ENCODE measurements around the gene PPHLN1.

Gene PPHLN1

GRCh38 chr12:42325653-42326474 lies at the start of gene PPHLN1, which contains the start of gene ZCRB1:
PPHLN1 (plus strand) TSS chr12:42326167; CDS start chr12:42335903, 9,736 bp downstream.
ZCRB1 (minus strand) TSS chr12:42326094; CDS start chr12:42324102, 1,992 bp downstream.
- DNase-seq, result peak; percentile 92

- DNase-seq, result no peak
Observed at GRCh38 chr12:42277396-42278127, 48.4 kb upstream of the PPHLN1 start.

- DNase-seq, result no peak
Observed at GRCh38 chr12:42278128-42278510, 47.8 kb upstream of the PPHLN1 start.

- DNase-seq, result no peak
Observed at GRCh38 chr12:42281278-42281677, 44.7 kb upstream of the PPHLN1 start.

DNA sequence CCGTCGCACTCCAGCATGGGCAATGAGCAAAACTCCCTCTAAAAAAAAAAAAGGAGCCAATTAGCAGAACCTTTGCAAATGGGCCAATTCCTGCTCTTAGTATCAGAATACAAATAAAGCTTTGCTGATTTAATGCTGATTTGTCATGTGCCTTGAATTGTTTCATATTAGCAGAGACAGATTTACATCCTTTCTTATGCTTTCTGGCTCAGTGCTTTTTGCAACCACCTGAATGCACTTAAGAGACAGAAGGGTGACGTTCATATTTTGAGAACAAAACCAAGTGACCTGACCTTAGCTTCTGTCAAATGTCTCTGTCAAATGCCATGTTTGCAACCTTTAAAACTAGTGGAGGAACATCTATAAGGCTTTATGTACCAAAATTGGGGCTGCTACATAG lies 44.1 kb upstream of the PPHLN1 start:
- DNase-seq, result no peak

- no peak for DNase-seq
Observed at GRCh38 chr12:42282294-42282693, 43.7 kb upstream of the PPHLN1 start.

DNA sequence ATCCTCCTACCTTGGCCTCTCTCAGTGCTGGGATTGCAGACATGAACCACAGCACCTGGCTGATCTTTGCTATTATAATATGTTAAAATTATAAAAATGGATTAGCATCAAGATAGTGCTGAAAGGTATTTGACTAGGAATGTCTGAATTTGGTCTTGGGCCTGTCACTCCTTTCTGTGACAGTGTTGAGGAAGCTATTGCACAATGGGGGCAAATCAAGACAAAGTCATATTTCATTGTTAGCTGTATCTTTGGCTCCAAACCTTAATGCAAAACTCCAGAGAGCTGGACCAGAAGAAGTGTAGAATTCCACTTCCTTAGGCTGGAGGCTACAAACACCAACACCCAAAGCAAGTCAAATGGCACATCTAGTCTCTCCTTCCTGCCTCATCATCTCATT lies 42.2 kb upstream of the PPHLN1 start:
- DNase-seq, result no peak

GRCh38 chr12:42284157-42284556 lies 41.8 kb upstream of the PPHLN1 start:
- DNase-seq, result no peak

GRCh38 chr12:42284876-42285275 lies 41.1 kb upstream of the PPHLN1 start:
- DNase-seq, result peak; percentile 12

DNA sequence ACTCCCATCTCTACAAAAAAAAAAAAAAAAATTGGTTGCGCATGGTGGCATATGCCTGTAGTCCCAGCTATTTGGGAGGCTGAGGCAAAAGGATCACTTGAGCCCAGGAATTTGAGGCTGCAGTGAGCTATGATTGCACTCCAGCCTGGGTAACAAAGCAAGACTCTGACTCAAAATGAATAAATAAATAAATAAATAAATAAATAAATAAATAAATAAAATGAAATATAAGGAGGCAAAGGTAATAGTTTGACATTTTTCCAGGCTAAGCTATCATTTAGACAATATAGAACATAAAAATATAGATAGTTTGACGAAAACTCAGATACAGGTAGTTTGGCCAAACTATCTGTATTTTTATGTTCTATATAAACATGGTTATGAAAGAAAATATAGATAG lies 40.5 kb upstream of the PPHLN1 start:
- no peak for DNase-seq

DNA sequence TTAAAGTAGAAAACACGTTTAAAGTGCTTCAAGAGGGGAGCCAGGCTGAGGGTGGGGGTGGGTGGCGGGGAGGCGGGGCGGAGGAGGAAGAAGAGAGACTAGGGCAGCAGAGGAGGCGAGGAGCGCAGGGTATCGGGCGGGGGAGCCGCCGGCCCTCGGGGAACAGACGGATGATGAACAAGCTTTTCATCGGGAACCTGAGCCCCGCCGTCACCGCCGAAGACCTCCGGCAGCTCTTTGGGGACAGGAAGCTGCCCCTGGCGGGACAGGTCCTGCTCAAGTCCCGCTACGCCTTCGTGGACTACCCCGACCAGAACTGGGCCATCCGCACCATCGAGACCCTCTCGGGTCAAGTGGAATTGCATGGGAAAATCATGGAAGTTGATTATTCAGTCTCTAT lies 39.2 kb upstream of the PPHLN1 start:
- no peak for DNase-seq

DNA sequence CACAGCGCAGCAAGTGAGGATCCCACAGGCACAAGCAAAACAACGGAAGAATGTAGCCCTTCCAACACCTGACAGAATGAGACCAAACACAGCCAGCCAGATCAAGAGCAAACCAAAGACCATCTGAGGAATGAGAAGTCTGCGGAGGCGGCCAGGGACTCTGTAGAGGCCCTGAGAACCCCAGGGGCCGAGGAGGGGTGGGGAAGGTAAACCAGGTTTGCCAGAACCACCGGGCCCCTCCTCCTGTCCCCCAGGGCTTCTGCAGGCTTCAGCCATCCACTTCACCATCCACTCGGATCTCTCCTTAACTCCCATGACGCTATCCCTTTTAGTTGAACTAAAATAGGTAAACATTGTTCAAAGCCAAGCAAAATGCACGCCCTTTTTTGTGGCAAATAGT lies 37.4 kb upstream of the PPHLN1 start:
- DNase-seq, result no peak

GRCh38 chr12:42291680-42292079 lies 34.3 kb upstream of the PPHLN1 start:
- DNase-seq, result no peak

- DNase-seq, result peak; percentile 71
Observed at GRCh38 chr12:42296503-42297109, 29.4 kb upstream of the PPHLN1 start.

GRCh38 chr12:42298887-42299286 lies 27.1 kb upstream of the PPHLN1 start:
- DNase-seq, result no peak

- DNase-seq, result peak; percentile 5
Observed at GRCh38 chr12:42299392-42300308, 26.3 kb upstream of the PPHLN1 start.

DNA sequence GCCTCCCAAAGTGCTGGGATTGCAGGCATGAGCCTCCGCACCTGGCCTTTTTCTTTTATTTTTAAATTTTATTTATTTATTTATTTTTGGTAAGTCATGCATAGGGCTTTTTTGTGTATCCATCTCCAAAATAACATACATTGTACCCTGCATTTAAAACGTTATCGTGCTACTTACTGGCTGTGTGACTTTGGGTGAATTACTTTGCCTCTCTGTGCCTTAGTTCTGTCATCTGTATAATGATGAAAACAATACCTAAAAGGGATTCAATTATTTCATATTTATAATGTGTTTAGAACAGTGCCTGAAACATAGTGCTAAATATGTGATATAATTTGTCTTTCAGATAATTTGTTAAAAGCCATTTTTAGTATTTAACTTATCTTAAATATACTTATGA lies 19.7 kb upstream of the PPHLN1 start:
- DNase-seq, result no peak

DNA sequence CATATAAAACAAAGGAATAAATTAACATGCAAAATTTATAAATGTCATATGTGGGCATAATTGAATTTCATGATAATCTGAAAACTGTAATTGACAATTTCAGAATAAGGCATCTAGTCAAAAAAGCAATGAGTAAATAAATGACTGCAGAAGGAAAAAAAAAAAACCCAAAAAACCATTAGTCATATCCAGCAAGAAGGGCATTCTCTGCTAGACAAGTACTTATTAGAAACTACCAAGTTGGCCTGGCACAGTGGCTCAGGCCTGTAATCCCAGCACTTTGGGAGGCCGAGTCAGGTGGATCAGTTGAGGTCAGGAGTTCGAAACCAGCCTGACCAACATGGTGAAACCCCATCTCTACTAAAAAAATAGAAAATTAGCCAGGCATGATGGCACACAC lies 17.6 kb upstream of the PPHLN1 start:
- no peak for DNase-seq

DNA sequence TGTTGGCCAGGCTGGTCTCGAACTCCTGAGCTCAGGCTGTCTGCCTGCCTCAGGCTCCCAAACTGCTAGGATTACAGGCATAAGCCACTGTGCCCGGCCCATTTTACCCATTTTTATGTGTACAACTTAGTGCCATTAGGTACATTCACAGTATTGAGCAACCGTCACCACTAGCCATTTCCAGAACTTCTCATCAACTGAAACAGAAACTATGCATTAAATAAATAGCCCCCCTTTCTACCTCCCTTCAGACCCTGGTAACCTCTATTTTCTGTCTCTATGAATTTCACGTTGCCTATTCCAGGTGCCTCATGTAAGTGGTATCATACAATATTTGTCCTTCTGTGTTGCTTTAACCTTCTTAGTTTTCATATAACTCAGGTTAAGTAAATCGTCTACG lies 16.0 kb upstream of the PPHLN1 start:
- no peak for DNase-seq

DNA sequence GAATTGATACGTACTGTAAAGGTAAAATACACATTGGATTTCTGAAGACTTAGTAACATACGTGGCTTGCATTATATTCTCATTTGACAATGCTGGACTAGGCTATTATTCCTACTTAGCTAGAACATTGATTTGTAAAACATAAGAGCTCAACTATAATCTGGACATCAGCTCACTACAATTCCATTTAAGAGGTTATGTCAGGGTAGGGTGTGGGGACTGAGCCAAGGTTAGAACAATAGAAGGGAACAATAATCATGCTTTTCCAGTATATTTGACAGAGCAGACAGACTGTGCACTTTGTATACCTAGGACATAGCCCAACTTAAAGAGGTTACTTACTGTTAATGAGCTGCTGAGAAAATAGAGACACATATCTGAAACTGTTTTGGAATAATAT lies 10.9 kb upstream of the PPHLN1 start:
- DNase-seq, result no peak

GRCh38 chr12:42320796-42321195 lies 5.2 kb upstream of the PPHLN1 start:
- DNase-seq, result no peak

GRCh38 chr12:42322567-42322966 lies 3.4 kb upstream of the PPHLN1 start:
- DNase-seq, result no peak

DNA sequence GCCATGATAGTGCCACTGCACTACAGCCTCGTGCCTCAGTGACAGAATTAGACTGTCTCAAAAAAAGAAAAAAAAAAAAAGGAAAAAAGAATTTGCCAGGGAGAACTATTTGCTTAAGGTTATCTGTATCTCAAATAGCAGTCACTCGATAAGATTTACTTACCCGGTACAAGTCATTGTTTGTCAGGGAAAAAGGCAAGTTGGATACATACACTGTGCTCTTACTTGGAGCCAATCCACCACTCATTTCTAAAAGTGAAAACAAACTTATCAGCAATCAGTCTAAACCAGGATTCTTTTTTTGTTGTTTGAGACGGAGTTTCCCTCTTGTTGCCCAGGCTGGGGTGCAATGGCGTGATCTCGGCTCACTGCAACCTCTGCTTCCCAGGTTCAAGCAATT lies 2.1 kb upstream of the PPHLN1 start:
- DNase-seq, result no peak
